BLaER1 (cell line): ENCODE measurements around the gene NKAPD1.

ENCODE experiments used
- H3K27ac ChIP-seq: shearing (Covaris generic); formaldehyde crosslinking; 2 replicates; pipeline ENCODE4 v1.8.1; 2022
- H3K27me3 ChIP-seq: shearing (Covaris generic); formaldehyde crosslinking; 2 replicates; pipeline ENCODE4 v1.8.1; 2022
- H3K36me3 ChIP-seq: shearing (Covaris generic); formaldehyde crosslinking; 2 replicates; pipeline ENCODE4 v1.8.1; 2022
- H3K4me1 ChIP-seq: shearing (Covaris generic); formaldehyde crosslinking; 2 replicates; pipeline ENCODE4 v1.8.1; 2022
- H3K4me2 ChIP-seq: shearing (Covaris generic); formaldehyde crosslinking; 2 replicates; pipeline ENCODE4 v1.8.1; 2022
- H3K4me3 ChIP-seq: shearing (Covaris generic); formaldehyde crosslinking; 2 replicates; pipeline ENCODE4 v1.8.1; 2022
- H3K9ac ChIP-seq: shearing (Covaris generic); formaldehyde crosslinking; 2 replicates; pipeline ENCODE4 v1.8.1; 2022
- H3K9me3 ChIP-seq: shearing (Covaris generic); formaldehyde crosslinking; 2 replicates; pipeline ENCODE4 v1.8.1; 2022
- H4K20me1 ChIP-seq: shearing (Covaris generic); formaldehyde crosslinking; 2 replicates; pipeline ENCODE4 v1.8.1; 2022
- Cebpa-rat ChIP-seq: shearing (Covaris generic); IDR thresholded peaks from 2 replicates; pipeline ENCODE4 v1.8.1; 2022

Gene NKAPD1

GRCh38 chr11:112134473-112134872, 60.4 kb downstream of the NKAPD1 start:
- TF ChIP-seq Cebpa-rat, result no peak

More at GRCh38 chr11:112134473-112134872, 60.4 kb downstream of the NKAPD1 start:
- H3K9ac ChIP-seq, result no peak overlapping the region
- no peaks in the 10 kb centered on the region for H4K20me1 ChIP-seq
- H3K4me2 ChIP-seq, result no peak overlapping the region
- H3K4me1 ChIP-seq, result no peaks in the 10 kb centered on the region
- H3K27me3 ChIP-seq, result no peaks in the 10 kb centered on the region
- H3K9me3 ChIP-seq, result no peaks in the 10 kb centered on the region
- no peaks in the 10 kb centered on the region for H3K36me3 ChIP-seq
- no peak overlapping the region for H3K27ac ChIP-seq
- H3K4me3 ChIP-seq, result no peak overlapping the region
